Measurements from ENCODE around the gene SDF2.

- TF ChIP-seq CTCF (IDR thresholded peaks at IDR 0.05; ENCODE audit: insufficient read depth, low read length, poor library complexity, severe bottlenecking) (no peak), EZH2phosphoT487 (conservative IDR thresholded peaks at IDR 0.05; ENCODE audit: low read length) (no peak)
Measured at GRCh38 chr17:28661635-28662526, at the start of gene SDF2, which contains the start of gene SUPT6H.

Data from SU-DHL-6 (cell line).